Osteoblast (primary cell): ENCODE data around the gene COG6. TPM values are rescaled to one million over a fixed set of nuclear protein-coding genes. Genes with fewer than 3 reads are reported as not detected.

Source experiments
- DNase-seq: peaks from one replicate; pipeline ENCODE4 v3.0.0; 2011; ENCODE audit warnings: low spot score, mixed read lengths; ENCODE audit not compliant: insufficient read length; ENCODE audit errors: missing footprints
- H2AFZ ChIP-seq: 2 replicates; pipeline ENCODE4 v1.6.0; 2011; ENCODE audit warnings: mild to moderate bottlenecking, low read length
- H3K27ac ChIP-seq: 2 replicates; pipeline ENCODE4 v1.5.1; 2011; ENCODE audit warnings: mild to moderate bottlenecking, low read depth, low read length, moderate library complexity
- H3K27me3 ChIP-seq: 2 replicates; pipeline ENCODE4 v1.6.0; 2012; ENCODE audit warnings: mild to moderate bottlenecking, control low read depth, inconsistent platforms, low read length, moderate library complexity; ENCODE audit not compliant: insufficient read depth
- H3K36me3 ChIP-seq: 2 replicates; pipeline ENCODE4 v1.5.1; 2011; ENCODE audit warnings: mild to moderate bottlenecking, low read length, control low read depth, moderate library complexity; ENCODE audit not compliant: insufficient read depth
- H3K4me1 ChIP-seq: 2 replicates; pipeline ENCODE4 v1.5.1; 2011; ENCODE audit warnings: mild to moderate bottlenecking, low read length, control low read depth, moderate library complexity; ENCODE audit not compliant: insufficient read depth
- H3K4me2 ChIP-seq: 2 replicates; pipeline ENCODE4 v1.6.0; 2011; ENCODE audit warnings: mild to moderate bottlenecking, low read length; ENCODE audit not compliant: insufficient read depth
- H3K4me3 ChIP-seq: fragments of 200-600 bp; sonication (generic); 3 replicates; pipeline ENCODE4 v1.5.1; 2012; ENCODE audit warnings: mild to moderate bottlenecking, low read length, inconsistent platforms; ENCODE audit not compliant: insufficient read depth
- H3K79me2 ChIP-seq: 2 replicates; pipeline ENCODE4 v1.6.0; 2012; ENCODE audit warnings: mild to moderate bottlenecking, low read length, control low read depth, inconsistent platforms; ENCODE audit not compliant: insufficient read depth
- H3K9me3 ChIP-seq: 2 replicates; pipeline ENCODE4 v1.5.1; 2011; ENCODE audit warnings: low read depth, low read length, control low read depth
- H4K20me1 ChIP-seq: 2 replicates; pipeline ENCODE4 v1.6.0; 2012; ENCODE audit warnings: mild to moderate bottlenecking, low read length, control low read depth; ENCODE audit not compliant: insufficient read depth
- total RNA-seq: library from RNA; depleted of rRNA; stranded (reverse); fragments of >200 nt; gene quantifications from 2 replicates; pipeline ENCODE4 v1.2.3, GENCODE V29; 2012
- TF ChIP-seq, protein P1 (sequence below): IDR thresholded peaks from 2 replicates; pipeline ENCODE4 v1.5.1; 2011; ENCODE audit warnings: mild to moderate bottlenecking, low read depth, low read length, moderate library complexity; ENCODE audit errors: extremely low read depth

COG6 gene
- 36.2 and 44.5 TPM in 2 replicates for total RNA-seq

GRCh38 chr13:39655569-39656324 is at the start of gene COG6:
TSS of gene COG6 (plus strand) at chr13:39655662. CDS start at chr13:39655727, 65 bp downstream.
- H3K79me2 ChIP-seq, result peaks cover 41% of the 10 kb centered on the region
- peaks cover 10% of the 10 kb centered on the region for H4K20me1 ChIP-seq
- peaks cover 8% of the 10 kb centered on the region for H3K36me3 ChIP-seq
- no peaks in the 10 kb centered on the region for H3K9me3 ChIP-seq
- H3K4me2 ChIP-seq, result peak within 1 kb of the TSS; percentile 91
- DNase-seq, result peak; percentile 95
- H3K4me1 ChIP-seq, result peaks cover 9% of the 10 kb centered on the region
- peak within 1 kb of the TSS; percentile 93 for H2AFZ ChIP-seq
- TF ChIP-seq, protein P1, sequence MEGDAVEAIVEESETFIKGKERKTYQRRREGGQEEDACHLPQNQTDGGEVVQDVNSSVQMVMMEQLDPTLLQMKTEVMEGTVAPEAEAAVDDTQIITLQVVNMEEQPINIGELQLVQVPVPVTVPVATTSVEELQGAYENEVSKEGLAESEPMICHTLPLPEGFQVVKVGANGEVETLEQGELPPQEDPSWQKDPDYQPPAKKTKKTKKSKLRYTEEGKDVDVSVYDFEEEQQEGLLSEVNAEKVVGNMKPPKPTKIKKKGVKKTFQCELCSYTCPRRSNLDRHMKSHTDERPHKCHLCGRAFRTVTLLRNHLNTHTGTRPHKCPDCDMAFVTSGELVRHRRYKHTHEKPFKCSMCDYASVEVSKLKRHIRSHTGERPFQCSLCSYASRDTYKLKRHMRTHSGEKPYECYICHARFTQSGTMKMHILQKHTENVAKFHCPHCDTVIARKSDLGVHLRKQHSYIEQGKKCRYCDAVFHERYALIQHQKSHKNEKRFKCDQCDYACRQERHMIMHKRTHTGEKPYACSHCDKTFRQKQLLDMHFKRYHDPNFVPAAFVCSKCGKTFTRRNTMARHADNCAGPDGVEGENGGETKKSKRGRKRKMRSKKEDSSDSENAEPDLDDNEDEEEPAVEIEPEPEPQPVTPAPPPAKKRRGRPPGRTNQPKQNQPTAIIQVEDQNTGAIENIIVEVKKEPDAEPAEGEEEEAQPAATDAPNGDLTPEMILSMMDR, result no peak
- H3K4me3 ChIP-seq, result peak within 1 kb of the TSS; percentile 89
- no peaks in the 10 kb centered on the region for H3K27me3 ChIP-seq
- peak within 1 kb of the TSS; percentile 40 for H3K27ac ChIP-seq

- Histone ChIP-seq H3K27me3 (no peaks in the 10 kb centered on the region), H3K4me1 (peaks cover 5% of the 10 kb centered on the region), H3K9me3 (no peaks in the 10 kb centered on the region), H3K27ac (no peak overlapping the region), H3K4me3 (no peak overlapping the region), H3K4me2 (no peak overlapping the region), H3K79me2 (peaks cover 17% of the 10 kb centered on the region), H3K36me3 (peaks cover 3% of the 10 kb centered on the region), H4K20me1 (no peaks in the 10 kb centered on the region), H2AFZ (no peak overlapping the region)
- TF ChIP-seq, protein P1, result no peak
- no peak for DNase-seq
These were observed 49.7 kb upstream of the COG6 start for GRCh38 chr13:39605677-39606320.

- no peak for DNase-seq
- no peaks in the 10 kb centered on the region for H3K9me3 ChIP-seq
- no peak overlapping the region for H3K4me3 ChIP-seq
- no peaks in the 10 kb centered on the region for H3K4me1 ChIP-seq
- TF ChIP-seq, protein P1, result no peak
- H3K79me2 ChIP-seq, result no peaks in the 10 kb centered on the region
- H4K20me1 ChIP-seq, result no peaks in the 10 kb centered on the region
- no peak overlapping the region for H3K27ac ChIP-seq
- no peaks in the 10 kb centered on the region for H3K36me3 ChIP-seq
- no peaks in the 10 kb centered on the region for H3K27me3 ChIP-seq
- no peak overlapping the region for H2AFZ ChIP-seq
- no peak overlapping the region for H3K4me2 ChIP-seq
These were observed 47.6 kb upstream of the COG6 start for GRCh38 chr13:39607876-39608275.

- no peaks in the 10 kb centered on the region for H3K9me3 ChIP-seq
- H3K36me3 ChIP-seq, result no peaks in the 10 kb centered on the region
- no peak overlapping the region for H3K4me3 ChIP-seq
- H3K27ac ChIP-seq, result no peak overlapping the region
- no peak for DNase-seq
- TF ChIP-seq, protein P1, result peak; percentile 82
- H3K79me2 ChIP-seq, result no peaks in the 10 kb centered on the region
- H2AFZ ChIP-seq, result no peak overlapping the region
- H3K4me2 ChIP-seq, result no peak overlapping the region
- peaks cover 4% of the 10 kb centered on the region for H3K27me3 ChIP-seq
- no peaks in the 10 kb centered on the region for H3K4me1 ChIP-seq
- H4K20me1 ChIP-seq, result no peaks in the 10 kb centered on the region
These were observed 43.3 kb upstream of the COG6 start for GRCh38 chr13:39612023-39612637.
